Mesodermal cell (in vitro differentiated cells): ENCODE data around the gene NCBP2L.
A peak's percentile ranks its signal among the peaks of the same experiment; 100 is the strongest.
"Not testable (repeated sequence)": the region's sequence is repeated elsewhere in the genome, so short reads cannot be mapped to it uniquely, and the experiment has no call there.

ENCODE experiments used
- H3K27ac ChIP-seq: 2 replicates; pipeline ENCODE4 v1.7.0; 2013; ENCODE audit warnings: mild to moderate bottlenecking, low read depth, low read length, moderate library complexity; ENCODE audit not compliant: severe bottlenecking
- H3K36me3 ChIP-seq: 2 replicates; pipeline ENCODE4 v1.7.1; 2013; ENCODE audit warnings: mild to moderate bottlenecking, low read length, moderate library complexity; ENCODE audit not compliant: control insufficient read depth, insufficient read depth
- H3K4me1 ChIP-seq: one replicate; pipeline ENCODE4 v1.7.1; 2013; ENCODE audit warnings: mild to moderate bottlenecking, low read length; ENCODE audit not compliant: insufficient read depth, control insufficient read depth, poor library complexity, severe bottlenecking
- H3K4me3 ChIP-seq: 2 replicates; pipeline ENCODE4 v1.7.0; 2013; ENCODE audit warnings: low read length, control low read depth, mild to moderate bottlenecking; ENCODE audit not compliant: insufficient read depth, poor library complexity, severe bottlenecking; ENCODE audit errors: extremely low read depth
- H3K9me3 ChIP-seq: 2 replicates; pipeline ENCODE4 v1.7.1; 2013; ENCODE audit warnings: mild to moderate bottlenecking, low read length, moderate library complexity; ENCODE audit not compliant: control insufficient read depth
- WGBS, 2 experiments: methylation state at CpG; one replicate each; pipeline ENCODE4 v1.1.5; 2013; ENCODE audit warnings: missing lambda C conversion rate in 2 of 2; ENCODE audit not compliant: insufficient coverage in 2 of 2; 5-methylcytosine and 5-hydroxymethylcytosine counted together

Gene NCBP2L

GRCh38 chrX:107773206-107773605, 4.3 kb upstream of the NCBP2L start:
- Histone ChIP-seq H3K4me1 (peaks cover 4% of the 10 kb centered on the region), H3K27ac (no peak overlapping the region), H3K9me3 (no peaks in the 10 kb centered on the region), H3K36me3 (no peaks in the 10 kb centered on the region), H3K4me3 (no peak overlapping the region)
- 20% methylated on average over 1 of the region's 8 CpGs; no CpG with 5 or more reads in 1 of the 2 experiments for WGBS, 2 experiments

- Histone ChIP-seq H3K27ac (no peak overlapping the region), H3K36me3 (no peaks in the 10 kb centered on the region), H3K4me3 (no peak overlapping the region), H3K4me1 (peaks cover 4% of the 10 kb centered on the region), H3K9me3 (no peaks in the 10 kb centered on the region)
- WGBS, 2 experiments: 63 to 83% methylated on average over 5 of the region's 9 CpGs
Measured at GRCh38 chrX:107773906-107774435, 3.6 kb upstream of the NCBP2L start.

- no peaks in the 10 kb centered on the region for H3K36me3 ChIP-seq
- no peaks in the 10 kb centered on the region for H3K9me3 ChIP-seq
- H3K4me3 ChIP-seq: peak overlapping the region; percentile 36
- H3K4me1 ChIP-seq: peaks cover 4% of the 10 kb centered on the region
- 0 to 17% methylated on average over 3 to 16 of the region's 40 CpGs for WGBS, 2 experiments
- no peak overlapping the region for H3K27ac ChIP-seq
Measured at GRCh38 chrX:107775000-107775733, 2.4 kb upstream of the NCBP2L start.

GRCh38 chrX:107775734-107776511, 1.6 kb upstream of the NCBP2L start, which contains the start of gene TSC22D3:
TSC22D3 (minus strand) TSS chrX:107775787; CDS start chrX:107775419, 368 bp downstream.
- Histone ChIP-seq H3K9me3 (no peaks in the 10 kb centered on the region), H3K36me3 (no peaks in the 10 kb centered on the region), H3K4me1 (peaks cover 4% of the 10 kb centered on the region), H3K4me3 (peak within 1 kb of the TSS; percentile 36), H3K27ac (no peak within 1 kb of the TSS)
- 0% methylated on average over 4 to 34 of the region's 59 CpGs for WGBS, 2 experiments

- 5 to 13% methylated on average over 4 to 5 of the region's 20 CpGs for WGBS, 2 experiments
- H3K27ac ChIP-seq: no peak overlapping the region
- H3K36me3 ChIP-seq: no peaks in the 10 kb centered on the region
- H3K9me3 ChIP-seq: no peaks in the 10 kb centered on the region
- peak overlapping the region; percentile 8 for H3K4me3 ChIP-seq
- peaks cover 4% of the 10 kb centered on the region for H3K4me1 ChIP-seq
Measured at GRCh38 chrX:107776649-107777535, 641 bp upstream of the NCBP2L start.

GRCh38 chrX:107780525-107780924, 3.0 kb downstream of the NCBP2L start:
- 80 to 97% methylated on average over 2 to 5 of the region's 9 CpGs for WGBS, 2 experiments
- no peaks in the 10 kb centered on the region for H3K36me3 ChIP-seq

GRCh38 chrX:107787827-107788226, 10.3 kb downstream of the NCBP2L start:
- H3K4me1 ChIP-seq: no peaks in the 10 kb centered on the region
- H3K36me3 ChIP-seq: no peaks in the 10 kb centered on the region
- no peaks in the 10 kb centered on the region for H3K9me3 ChIP-seq
- no CpG with 5 or more reads among the region's 1 CpG for WGBS, 2 experiments
- H3K27ac ChIP-seq: no peak overlapping the region
- no peak overlapping the region for H3K4me3 ChIP-seq

More at GRCh38 chrX:107780525-107780924, 3.0 kb downstream of the NCBP2L start:
- Histone ChIP-seq H3K4me3 (no peak overlapping the region), H3K27ac (no peak overlapping the region), H3K4me1 (peaks cover 4% of the 10 kb centered on the region), H3K9me3 (no peaks in the 10 kb centered on the region)

- 100% methylated on average over 1 of the region's 1 CpG; no CpG with 5 or more reads in 1 of the 2 experiments for WGBS, 2 experiments
- H3K9me3 ChIP-seq: no peaks in the 10 kb centered on the region
- no peak overlapping the region for H3K4me3 ChIP-seq
- no peaks in the 10 kb centered on the region for H3K4me1 ChIP-seq
- H3K36me3 ChIP-seq: no peaks in the 10 kb centered on the region
- H3K27ac ChIP-seq: no peak overlapping the region
Measured at GRCh38 chrX:107804427-107804826, 26.9 kb downstream of the NCBP2L start.

GRCh38 chrX:107805179-107805578, 27.6 kb downstream of the NCBP2L start:
- no peaks in the 10 kb centered on the region for H3K4me1 ChIP-seq
- no peaks in the 10 kb centered on the region for H3K9me3 ChIP-seq
- no peak overlapping the region for H3K4me3 ChIP-seq
- 86 to 89% methylated on average over 1 of the region's 3 CpGs for WGBS, 2 experiments
- no peak overlapping the region for H3K27ac ChIP-seq
- no peaks in the 10 kb centered on the region for H3K36me3 ChIP-seq

- not testable (repeated sequence) for H3K36me3 ChIP-seq, H3K27ac ChIP-seq, H3K9me3 ChIP-seq, H3K4me3 ChIP-seq, H3K4me1 ChIP-seq
- WGBS, 2 experiments: no CpG with 5 or more reads among the region's 10 CpGs
Measured at GRCh38 chrX:107810053-107810452, 32.5 kb downstream of the NCBP2L start.
